ENCODE measurements around the gene SLC17A3. TPM values are rescaled to one million over a fixed set of nuclear protein-coding genes. Genes with fewer than 3 reads are reported as not detected.

The SLC17A3 gene
- total RNA-seq, 1 donor from 2014 or later, result not detected

GRCh38 chr6:25907475-25908014 lies 33.5 kb upstream of the SLC17A3 start:
- Mint-ChIP-seq H3K27me3 (ENCODE audit: unreplicated experiment) (peaks cover 49% of the 10 kb centered on the region), H3K36me3 (ENCODE audit: unreplicated experiment) (no peaks in the 10 kb centered on the region), H3K27ac (ENCODE audit: unreplicated experiment) (no peak overlapping the region), H3K4me1 (ENCODE audit: unreplicated experiment) (no peaks in the 10 kb centered on the region), H3K4me3 (ENCODE audit: unreplicated experiment) (no peak overlapping the region), H3K9me3 (ENCODE audit: unreplicated experiment) (no peaks in the 10 kb centered on the region)
- DNase-seq (ENCODE audit: extremely low spot score, unreplicated experiment), result no peak
- no peak for TF ChIP-seq CTCF (IDR thresholded peaks at IDR 0.05)

GRCh38 chr6:25903467-25904099 lies 29.5 kb upstream of the SLC17A3 start:
- H3K36me3 Mint-ChIP-seq (ENCODE audit: unreplicated experiment), result no peaks in the 10 kb centered on the region
- peaks cover 52% of the 10 kb centered on the region for H3K27me3 Mint-ChIP-seq (ENCODE audit: unreplicated experiment)
- H3K4me1 Mint-ChIP-seq (ENCODE audit: unreplicated experiment), result no peaks in the 10 kb centered on the region
- no peak overlapping the region for H3K27ac Mint-ChIP-seq (ENCODE audit: unreplicated experiment)
- no peaks in the 10 kb centered on the region for H3K9me3 Mint-ChIP-seq (ENCODE audit: unreplicated experiment)
- no peak for TF ChIP-seq CTCF (IDR thresholded peaks at IDR 0.05)
- H3K4me3 Mint-ChIP-seq (ENCODE audit: unreplicated experiment), result no peak overlapping the region
- DNase-seq (ENCODE audit: extremely low spot score, unreplicated experiment), result no peak

- Mint-ChIP-seq H3K36me3 (ENCODE audit: unreplicated experiment) (no peaks in the 10 kb centered on the region), H3K4me1 (ENCODE audit: unreplicated experiment) (no peaks in the 10 kb centered on the region), H3K4me3 (ENCODE audit: unreplicated experiment) (no peak overlapping the region), H3K9me3 (ENCODE audit: unreplicated experiment) (no peaks in the 10 kb centered on the region), H3K27me3 (ENCODE audit: unreplicated experiment) (peaks cover 38% of the 10 kb centered on the region), H3K27ac (ENCODE audit: unreplicated experiment) (no peak overlapping the region)
- no peak for DNase-seq (ENCODE audit: extremely low spot score, unreplicated experiment)
- no peak for TF ChIP-seq CTCF (IDR thresholded peaks at IDR 0.05)
Measured at GRCh38 chr6:25902071-25902470, 28.0 kb upstream of the SLC17A3 start.

GRCh38 chr6:25900843-25901242 lies 26.8 kb upstream of the SLC17A3 start:
- TF ChIP-seq CTCF (IDR thresholded peaks at IDR 0.05), result no peak
- no peaks in the 10 kb centered on the region for H3K9me3 Mint-ChIP-seq (ENCODE audit: unreplicated experiment)
- no peak overlapping the region for H3K4me3 Mint-ChIP-seq (ENCODE audit: unreplicated experiment)
- no peak for DNase-seq (ENCODE audit: extremely low spot score, unreplicated experiment)
- no peaks in the 10 kb centered on the region for H3K36me3 Mint-ChIP-seq (ENCODE audit: unreplicated experiment)
- H3K4me1 Mint-ChIP-seq (ENCODE audit: unreplicated experiment), result no peaks in the 10 kb centered on the region
- H3K27ac Mint-ChIP-seq (ENCODE audit: unreplicated experiment), result no peak overlapping the region
- peaks cover 30% of the 10 kb centered on the region for H3K27me3 Mint-ChIP-seq (ENCODE audit: unreplicated experiment)

GRCh38 chr6:25899580-25900408 lies 25.8 kb upstream of the SLC17A3 start:
- Mint-ChIP-seq H3K9me3 (ENCODE audit: unreplicated experiment) (no peaks in the 10 kb centered on the region), H3K4me3 (ENCODE audit: unreplicated experiment) (no peak overlapping the region), H3K4me1 (ENCODE audit: unreplicated experiment) (no peaks in the 10 kb centered on the region), H3K27ac (ENCODE audit: unreplicated experiment) (no peak overlapping the region), H3K27me3 (ENCODE audit: unreplicated experiment) (peaks cover 25% of the 10 kb centered on the region), H3K36me3 (ENCODE audit: unreplicated experiment) (no peaks in the 10 kb centered on the region)
- no peak for TF ChIP-seq CTCF (IDR thresholded peaks at IDR 0.05)
- DNase-seq (ENCODE audit: extremely low spot score, unreplicated experiment), result no peak

All from osteocyte (in vitro differentiated cells).